Endothelial cell (in vitro differentiated cells): ENCODE results near the gene ATXN1. TPM values are rescaled to one million over a fixed set of nuclear protein-coding genes. Genes with fewer than 3 reads are reported as not detected.

ENCODE experiments used
- DNase-seq: peaks from one replicate; pipeline ENCODE4 v3.0.0; 2021; ENCODE audit warnings: low spot score
- H3K27ac Mint-ChIP-seq: one replicate; pipeline ENCODE4 v1.8.0; 2021; ENCODE audit warnings: mixed read lengths, inconsistent platforms; ENCODE audit not compliant: unreplicated experiment
- H3K27me3 Mint-ChIP-seq: one replicate; pipeline ENCODE4 v1.8.0; 2021; ENCODE audit warnings: mild to moderate bottlenecking, moderate library complexity, mixed read lengths, inconsistent platforms; ENCODE audit not compliant: unreplicated experiment
- H3K36me3 Mint-ChIP-seq: one replicate; pipeline ENCODE4 v1.8.0; 2021; ENCODE audit warnings: mild to moderate bottlenecking, low read depth, mixed read lengths, inconsistent platforms; ENCODE audit not compliant: unreplicated experiment
- H3K4me1 Mint-ChIP-seq: one replicate; pipeline ENCODE4 v1.8.0; 2021; ENCODE audit warnings: mild to moderate bottlenecking, mixed read lengths, inconsistent platforms; ENCODE audit not compliant: unreplicated experiment
- H3K4me3 Mint-ChIP-seq: one replicate; pipeline ENCODE4 v1.8.0; 2021; ENCODE audit warnings: mild to moderate bottlenecking, mixed read lengths, inconsistent platforms; ENCODE audit not compliant: unreplicated experiment
- H3K9me3 Mint-ChIP-seq: one replicate; pipeline ENCODE4 v1.8.0; 2021; ENCODE audit warnings: mixed read lengths, inconsistent platforms; ENCODE audit not compliant: unreplicated experiment
- CTCF ChIP-seq: fragments of 200-600 bp; sonication (generic); IDR thresholded peaks from one replicate; pipeline ENCODE4 v1.5.0; 2021; ENCODE audit warnings: antibody characterized with exemption; ENCODE audit not compliant: unreplicated experiment
- total RNA-seq: library from RNA; stranded (reverse); fragmentation: NEBNext Ultra II Directional; extraction: Animal tissue kit (Norgen Biotek cat#: 25700); gene quantifications from one replicate; pipeline ENCODE4 v1.2.1, GENCODE V29; 2021; ENCODE audit not compliant: unreplicated experiment

The ATXN1 gene
- total RNA-seq, 1 donor from 2014 or later: 18.7 TPM

- no peaks in the 10 kb centered on the region for H3K27me3 Mint-ChIP-seq
- H3K4me1 Mint-ChIP-seq: no peaks in the 10 kb centered on the region
- no peaks in the 10 kb centered on the region for H3K36me3 Mint-ChIP-seq
- H3K4me3 Mint-ChIP-seq: no peak overlapping the region
- DNase-seq: no peak
- TF ChIP-seq CTCF: no peak
- no peaks in the 10 kb centered on the region for H3K9me3 Mint-ChIP-seq
- no peak overlapping the region for H3K27ac Mint-ChIP-seq
Measured at GRCh38 chr6:16488813-16489212, 272.4 kb downstream of the ATXN1 start.

- TF ChIP-seq CTCF: no peak
- H3K4me3 Mint-ChIP-seq: no peak overlapping the region
- H3K9me3 Mint-ChIP-seq: no peaks in the 10 kb centered on the region
- DNase-seq: no peak
- H3K4me1 Mint-ChIP-seq: no peaks in the 10 kb centered on the region
- no peaks in the 10 kb centered on the region for H3K36me3 Mint-ChIP-seq
- H3K27me3 Mint-ChIP-seq: no peaks in the 10 kb centered on the region
- no peak overlapping the region for H3K27ac Mint-ChIP-seq
Measured at GRCh38 chr6:16487996-16488674, 273.1 kb downstream of the ATXN1 start.

- Mint-ChIP-seq H3K36me3 (no peaks in the 10 kb centered on the region), H3K27me3 (no peaks in the 10 kb centered on the region)
- TF ChIP-seq CTCF: no peak
Measured at GRCh38 chr6:16486661-16487060, 274.6 kb downstream of the ATXN1 start.

GRCh38 chr6:16483315-16483875 is 277.9 kb downstream of the ATXN1 start:
- no peak overlapping the region for H3K27ac Mint-ChIP-seq
- H3K36me3 Mint-ChIP-seq: no peaks in the 10 kb centered on the region
- no peaks in the 10 kb centered on the region for H3K4me1 Mint-ChIP-seq
- no peaks in the 10 kb centered on the region for H3K27me3 Mint-ChIP-seq
- TF ChIP-seq CTCF: no peak
- DNase-seq: no peak
- no peak overlapping the region for H3K4me3 Mint-ChIP-seq
- no peaks in the 10 kb centered on the region for H3K9me3 Mint-ChIP-seq

More at GRCh38 chr6:16486661-16487060, 274.6 kb downstream of the ATXN1 start:
- no peak for DNase-seq
- Mint-ChIP-seq H3K27ac (no peak overlapping the region), H3K4me1 (no peaks in the 10 kb centered on the region), H3K9me3 (no peaks in the 10 kb centered on the region), H3K4me3 (no peak overlapping the region)

- H3K9me3 Mint-ChIP-seq: no peaks in the 10 kb centered on the region
- no peak overlapping the region for H3K27ac Mint-ChIP-seq
- H3K27me3 Mint-ChIP-seq: no peaks in the 10 kb centered on the region
- no peaks in the 10 kb centered on the region for H3K36me3 Mint-ChIP-seq
- no peak for DNase-seq
- H3K4me1 Mint-ChIP-seq: peaks cover 4% of the 10 kb centered on the region
- no peak for TF ChIP-seq CTCF
- no peak overlapping the region for H3K4me3 Mint-ChIP-seq
Measured at GRCh38 chr6:16482702-16483314, 278.5 kb downstream of the ATXN1 start.
